ENCODE results near the gene MACROD2.

MACROD2 gene

GRCh38 chr20:14583413-14583812 is 588.1 kb downstream of the MACROD2 start:
- no peak for DNase-seq (ENCODE audit: extremely low read depth, low read depth)

GRCh38 chr20:14589383-14589782 is 594.1 kb downstream of the MACROD2 start:
- H3K4me3 ChIP-seq (replicated peaks; ENCODE audit: low read depth, low read length), result no peak overlapping the region
- no peak for TF ChIP-seq CTCF (IDR thresholded peaks at IDR 0.05; ENCODE audit: low read depth, low read length, missing control alignments)
- no peak for DNase-seq (ENCODE audit: extremely low read depth, low read depth)

More at GRCh38 chr20:14583413-14583812, 588.1 kb downstream of the MACROD2 start:
- TF ChIP-seq CTCF (IDR thresholded peaks at IDR 0.05; ENCODE audit: low read depth, low read length, missing control alignments), result no peak
- no peak overlapping the region for H3K4me3 ChIP-seq (replicated peaks; ENCODE audit: low read depth, low read length)

DNA sequence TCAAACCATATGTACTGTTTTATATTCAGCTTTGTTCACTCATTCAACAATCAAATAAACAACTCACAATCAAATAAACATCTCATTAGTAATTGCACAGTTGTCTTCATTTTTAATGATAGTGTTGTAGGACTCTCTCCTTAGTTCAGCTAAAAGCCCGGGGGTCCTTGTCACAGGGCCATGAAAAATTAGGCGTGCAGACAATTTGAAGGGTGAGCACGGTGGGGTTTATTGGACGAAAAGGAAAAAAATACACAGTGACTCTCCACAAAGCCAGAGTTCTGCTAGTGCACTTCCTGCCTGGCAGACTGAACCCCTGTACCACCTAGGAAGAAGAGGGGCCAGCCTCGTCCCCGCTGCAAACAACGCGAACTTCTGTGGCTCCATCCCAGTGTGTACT is 599.7 kb downstream of the MACROD2 start:
- DNase-seq (ENCODE audit: extremely low read depth, low read depth), result no peak
- no peak for TF ChIP-seq CTCF (IDR thresholded peaks at IDR 0.05; ENCODE audit: low read depth, low read length, missing control alignments)
- H3K4me3 ChIP-seq (replicated peaks; ENCODE audit: low read depth, low read length), result no peak overlapping the region

DNA sequence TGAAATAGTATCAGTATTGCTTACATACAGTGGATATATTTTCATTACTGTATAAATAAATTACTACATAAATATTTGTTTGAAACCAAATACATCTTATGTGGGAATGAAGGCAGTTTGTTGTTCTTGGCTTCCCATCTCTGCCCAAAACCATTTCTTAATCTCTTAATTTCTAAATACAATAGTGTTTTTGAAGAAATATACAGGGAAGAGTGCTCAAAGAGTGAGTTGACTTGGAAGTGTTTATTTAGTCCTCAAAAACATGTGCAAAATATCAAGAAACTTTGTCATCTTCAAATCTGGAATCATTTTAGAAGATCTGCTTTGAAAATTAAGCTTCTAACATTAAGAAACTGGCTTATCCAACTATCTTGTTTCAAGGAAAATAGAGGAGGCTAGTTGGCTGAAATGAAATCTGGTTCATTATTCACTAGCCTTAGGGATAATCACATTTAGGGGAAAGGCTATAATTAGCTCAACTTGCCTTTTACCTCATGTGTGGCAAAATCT is 601.9 kb downstream of the MACROD2 start:
- no peak for TF ChIP-seq CTCF (IDR thresholded peaks at IDR 0.05; ENCODE audit: low read depth, low read length, missing control alignments)
- no peak for DNase-seq (ENCODE audit: extremely low read depth, low read depth)
- no peak overlapping the region for H3K4me3 ChIP-seq (replicated peaks; ENCODE audit: low read depth, low read length)

- TF ChIP-seq CTCF (IDR thresholded peaks at IDR 0.05; ENCODE audit: low read depth, low read length, missing control alignments), result no peak
- DNase-seq (ENCODE audit: extremely low read depth, low read depth), result no peak
- no peak overlapping the region for H3K4me3 ChIP-seq (replicated peaks; ENCODE audit: low read depth, low read length)
These were observed 604.3 kb downstream of the MACROD2 start for GRCh38 chr20:14599613-14600012.

- no peak for DNase-seq (ENCODE audit: extremely low read depth, low read depth)
- TF ChIP-seq CTCF (IDR thresholded peaks at IDR 0.05; ENCODE audit: low read depth, low read length, missing control alignments), result no peak
- no peak overlapping the region for H3K4me3 ChIP-seq (replicated peaks; ENCODE audit: low read depth, low read length)
These were observed 605.2 kb downstream of the MACROD2 start for GRCh38 chr20:14600527-14600926.

GRCh38 chr20:14604143-14604542 is 608.8 kb downstream of the MACROD2 start:
- DNase-seq (ENCODE audit: extremely low read depth, low read depth), result no peak

More at GRCh38 chr20:14604143-14604542, 608.8 kb downstream of the MACROD2 start:
- TF ChIP-seq CTCF (IDR thresholded peaks at IDR 0.05; ENCODE audit: low read depth, low read length, missing control alignments), result no peak
- no peak overlapping the region for H3K4me3 ChIP-seq (replicated peaks; ENCODE audit: low read depth, low read length)

All from HFF-Myc (cell line).